DOHH2 (cell line): ENCODE data around the gene MCC.

Experiments
- H3F3A ChIP-seq: fragments of 200-600 bp; sonication (generic), shearing (Covaris generic); 2 replicates; pipeline ENCODE4 v1.6.0; 2016; ENCODE audit warnings: antibody characterized with exemption, mild to moderate bottlenecking; ENCODE audit not compliant: control insufficient read depth, insufficient read depth
- H3K27ac ChIP-seq: fragments of 200-600 bp; sonication (generic); 2 replicates; pipeline ENCODE4 v1.5.1; 2014; ENCODE audit warnings: low read depth, mild to moderate bottlenecking, low read length, moderate library complexity
- H3K27me3 ChIP-seq: fragments of 200-600 bp; sonication (generic); 2 replicates; pipeline ENCODE4 v1.6.1; 2014; ENCODE audit warnings: mild to moderate bottlenecking, low read length, mixed read lengths; ENCODE audit not compliant: control insufficient read depth
- H3K36me3 ChIP-seq: fragments of 200-600 bp; sonication (generic); 2 replicates; pipeline ENCODE4 v1.6.1; 2014; ENCODE audit warnings: mild to moderate bottlenecking, low read length, moderate library complexity, mixed read lengths; ENCODE audit not compliant: control insufficient read depth
- H3K4me1 ChIP-seq: fragments of 200-600 bp; sonication (generic); 2 replicates; pipeline ENCODE4 v1.6.1; 2014; ENCODE audit warnings: mild to moderate bottlenecking, low read length, mixed read lengths; ENCODE audit not compliant: control insufficient read depth
- H3K4me2 ChIP-seq: fragments of 200-600 bp; sonication (generic); 2 replicates; pipeline ENCODE4 v1.6.0; 2014; ENCODE audit warnings: mild to moderate bottlenecking, low read length, moderate library complexity
- H3K4me3 ChIP-seq: fragments of 200-600 bp; sonication (generic); 2 replicates; pipeline ENCODE4 v1.5.1; 2014; ENCODE audit warnings: mild to moderate bottlenecking, low read length, mixed read lengths
- H3K79me2 ChIP-seq: fragments of 200-600 bp; sonication (generic); 2 replicates; pipeline ENCODE4 v1.6.1; 2014; ENCODE audit warnings: mild to moderate bottlenecking, low read length, mixed read lengths; ENCODE audit not compliant: control insufficient read depth
- H3K9me2 ChIP-seq: fragments of 200-600 bp; sonication (generic); replicated peaks from 2 replicates; pipeline ENCODE4 v1.6.1; 2014; ENCODE audit warnings: mild to moderate bottlenecking, low read length, mixed read lengths; ENCODE audit not compliant: control insufficient read depth
- H3K9me3 ChIP-seq: fragments of 200-600 bp; sonication (generic); 2 replicates; pipeline ENCODE4 v1.6.1; 2014; ENCODE audit warnings: antibody characterized with exemption, low read length, mixed read lengths; ENCODE audit not compliant: control insufficient read depth, insufficient read depth
- H4K20me1 ChIP-seq: fragments of 200-600 bp; sonication (generic); 2 replicates; pipeline ENCODE4 v1.6.0; 2014; ENCODE audit warnings: low read depth, mild to moderate bottlenecking, antibody characterized with exemption, low read length, moderate library complexity; ENCODE audit not compliant: control insufficient read depth, insufficient read depth
- EZH2phosphoT487 ChIP-seq: fragments of 200-600 bp; sonication (generic); IDR thresholded peaks from 2 replicates; pipeline ENCODE4 v1.6.1; 2017; ENCODE audit warnings: borderline replicate concordance, mild to moderate bottlenecking, antibody characterized with exemption, low read length, moderate library complexity, mixed read lengths
- TF ChIP-seq, protein P1 (sequence below): fragments of 200-600 bp; sonication (generic); IDR thresholded peaks from one replicate; pipeline ENCODE4 v1.5.1; 2014; ENCODE audit warnings: antibody characterized with exemption, mild to moderate bottlenecking, low read depth, low read length; ENCODE audit not compliant: poor library complexity, severe bottlenecking

MCC gene

GRCh38 chr5:113450929-113451328, 37.3 kb downstream of the MCC start:
- no peak for TF ChIP-seq EZH2phosphoT487
- TF ChIP-seq, protein P1, sequence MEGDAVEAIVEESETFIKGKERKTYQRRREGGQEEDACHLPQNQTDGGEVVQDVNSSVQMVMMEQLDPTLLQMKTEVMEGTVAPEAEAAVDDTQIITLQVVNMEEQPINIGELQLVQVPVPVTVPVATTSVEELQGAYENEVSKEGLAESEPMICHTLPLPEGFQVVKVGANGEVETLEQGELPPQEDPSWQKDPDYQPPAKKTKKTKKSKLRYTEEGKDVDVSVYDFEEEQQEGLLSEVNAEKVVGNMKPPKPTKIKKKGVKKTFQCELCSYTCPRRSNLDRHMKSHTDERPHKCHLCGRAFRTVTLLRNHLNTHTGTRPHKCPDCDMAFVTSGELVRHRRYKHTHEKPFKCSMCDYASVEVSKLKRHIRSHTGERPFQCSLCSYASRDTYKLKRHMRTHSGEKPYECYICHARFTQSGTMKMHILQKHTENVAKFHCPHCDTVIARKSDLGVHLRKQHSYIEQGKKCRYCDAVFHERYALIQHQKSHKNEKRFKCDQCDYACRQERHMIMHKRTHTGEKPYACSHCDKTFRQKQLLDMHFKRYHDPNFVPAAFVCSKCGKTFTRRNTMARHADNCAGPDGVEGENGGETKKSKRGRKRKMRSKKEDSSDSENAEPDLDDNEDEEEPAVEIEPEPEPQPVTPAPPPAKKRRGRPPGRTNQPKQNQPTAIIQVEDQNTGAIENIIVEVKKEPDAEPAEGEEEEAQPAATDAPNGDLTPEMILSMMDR = no peak
- no peaks in the 10 kb centered on the region for H3K27me3 ChIP-seq
- H4K20me1 ChIP-seq = no peaks in the 10 kb centered on the region
- no peak overlapping the region for H3K4me2 ChIP-seq
- H3F3A ChIP-seq = no peaks in the 10 kb centered on the region
- H3K79me2 ChIP-seq = no peaks in the 10 kb centered on the region
- H3K9me3 ChIP-seq = no peaks in the 10 kb centered on the region
- H3K36me3 ChIP-seq = no peaks in the 10 kb centered on the region
- H3K9me2 ChIP-seq = no peaks in the 10 kb centered on the region
- no peak overlapping the region for H3K27ac ChIP-seq
- no peak overlapping the region for H3K4me3 ChIP-seq
- H3K4me1 ChIP-seq = no peaks in the 10 kb centered on the region

- Histone ChIP-seq H3K79me2 (no peaks in the 10 kb centered on the region), H3F3A (no peaks in the 10 kb centered on the region), H3K9me2 (no peaks in the 10 kb centered on the region), H3K36me3 (no peaks in the 10 kb centered on the region), H3K27ac (no peak overlapping the region), H3K4me3 (no peak overlapping the region), H3K4me2 (no peak overlapping the region), H3K9me3 (no peaks in the 10 kb centered on the region; the same call in 1 of the 2 replicates), H3K4me1 (no peaks in the 10 kb centered on the region), H4K20me1 (no peaks in the 10 kb centered on the region), H3K27me3 (no peaks in the 10 kb centered on the region)
- TF ChIP-seq, protein P1 = no peak
- TF ChIP-seq EZH2phosphoT487 = no peak
These were observed 37.8 kb downstream of the MCC start for GRCh38 chr5:113450462-113450861.

GRCh38 chr5:113448252-113448651, 40.0 kb downstream of the MCC start:
- no peaks in the 10 kb centered on the region for H3K79me2 ChIP-seq

More at GRCh38 chr5:113448252-113448651, 40.0 kb downstream of the MCC start:
- no peaks in the 10 kb centered on the region; the same call in 1 of the 2 replicates for H3K9me3 ChIP-seq
- no peak for TF ChIP-seq EZH2phosphoT487
- TF ChIP-seq, protein P1 = no peak
- no peak overlapping the region for H3K27ac ChIP-seq
- no peaks in the 10 kb centered on the region for H3F3A ChIP-seq
- H3K4me2 ChIP-seq = no peak overlapping the region
- H3K36me3 ChIP-seq = no peaks in the 10 kb centered on the region
- H3K4me3 ChIP-seq = no peak overlapping the region
- no peaks in the 10 kb centered on the region for H3K4me1 ChIP-seq
- no peaks in the 10 kb centered on the region for H3K9me2 ChIP-seq
- no peaks in the 10 kb centered on the region for H3K27me3 ChIP-seq
- H4K20me1 ChIP-seq = no peaks in the 10 kb centered on the region
